B cell (primary cell): Measurements from ENCODE around the gene ANO2. TPM values are rescaled to one million over a fixed set of nuclear protein-coding genes. Genes with fewer than 3 reads are reported as not detected.

Source experiments
- ATAC-seq: fragments of 200-7000 bp; cut with Tn5 transposase; one replicate; pipeline ENCODE4 v1.10.0; 2021; ENCODE audit warnings: low read depth, mild to moderate bottlenecking, moderate number of reproducible peaks, moderate library complexity
- CTCF ChIA-PET: fragments of 350-600 bp; sonication (Branson Sonifier 250); formaldehyde crosslinking; loops from one replicate; lab custom pipeline; 2021; ENCODE audit warnings: antibody characterized with exemption, inconsistent platforms; lab: Charles Lee
- POLR2A ChIA-PET: fragments of 350-600 bp; sonication (Branson Sonifier 250); formaldehyde crosslinking; loops from one replicate; lab custom pipeline; 2021; ENCODE audit warnings: antibody characterized with exemption; lab: Charles Lee
- DNase-seq: peaks from one replicate; pipeline ENCODE4 v3.0.0; 2013
- H2AFZ ChIP-seq: 2 replicates; pipeline ENCODE4 v1.6.1; 2012; ENCODE audit warnings: mild to moderate bottlenecking, low read depth, low read length; ENCODE audit not compliant: insufficient read depth, poor library complexity, severe bottlenecking
- H3K27ac ChIP-seq, 2 donors: 1 replicate in 1 of 2; 2 replicates in 1 of 2; pipeline ENCODE4 v1.5.1; 2012 to 2013; ENCODE audit warnings: low read length in 2 of 2, mild to moderate bottlenecking in 2 of 2, moderate library complexity in 1 of 2
- H3K27me3 ChIP-seq, 4 experiments: fragments of 200-600 bp in 1 of 4; sonication (generic) in 1 of 4; replicated peaks in 1 of 4; 1 replicate in 2 of 4; 2 replicates in 2 of 4; pipeline versions ENCODE4 v1.6.1 to v1.7.0; 2013 to 2016; ENCODE audit warnings: low read length in 3 of 4, mild to moderate bottlenecking in 2 of 4, mixed read lengths in 1 of 4, moderate library complexity in 1 of 4; ENCODE audit not compliant: insufficient read depth in 4 of 4, control insufficient read depth in 3 of 4; ENCODE audit errors: control extremely low read depth in 1 of 4
- H3K36me3 ChIP-seq, 2 experiments: replicated peaks in 1 of 2; 1 replicate in 1 of 2; 2 replicates in 1 of 2; pipeline versions ENCODE4 v1.6.1 to v1.7.1; 2013; ENCODE audit warnings: low read length in 1 of 2; ENCODE audit not compliant: insufficient read depth in 2 of 2, control insufficient read depth in 1 of 2; ENCODE audit errors: control extremely low read depth in 1 of 2, extremely low read depth in 1 of 2
- H3K4me1 ChIP-seq, 2 donors: fragments of 200-600 bp in 1 of 2; sonication (generic) in 1 of 2; 1 replicate in 1 of 2; 2 replicates in 1 of 2; pipeline versions ENCODE4 v1.5.1 to v1.6.1; 2013 to 2017; ENCODE audit warnings: low read length in 2 of 2; ENCODE audit not compliant: control insufficient read depth in 2 of 2, insufficient read depth in 2 of 2
- H3K4me2 ChIP-seq: replicated peaks from 2 replicates; pipeline ENCODE3; 2012; ENCODE audit warnings: mild to moderate bottlenecking, low read depth, low read length; ENCODE audit not compliant: poor library complexity, severe bottlenecking
- H3K4me3 ChIP-seq, 5 experiments: fragments of 200-600 bp in 1 of 5; sonication (generic) in 1 of 5; 1 replicate in 3 of 5; 2 replicates in 2 of 5; pipeline versions ENCODE4 v1.5.1 to v1.7.0; 2011 to 2016; ENCODE audit warnings: low read length in 4 of 5, mild to moderate bottlenecking in 4 of 5, low read depth in 2 of 5, control low read depth in 1 of 5, moderate library complexity in 1 of 5; ENCODE audit not compliant: insufficient read depth in 1 of 5; ENCODE audit errors: control extremely low read depth in 1 of 5, extremely low read depth in 1 of 5
- H3K79me2 ChIP-seq: fragments of 200-600 bp; sonication (generic); one replicate; pipeline ENCODE4 v1.6.0; 2016; ENCODE audit warnings: low read length; ENCODE audit not compliant: control insufficient read depth, insufficient read depth
- H3K9ac ChIP-seq: fragments of 200-600 bp; sonication (generic); 2 replicates; pipeline ENCODE4 v1.6.1; 2017; ENCODE audit warnings: mild to moderate bottlenecking, low read length, moderate library complexity
- H3K9me3 ChIP-seq, 3 donors: one replicate each; pipeline versions ENCODE4 v1.6.1 to v1.7.1; 2013; ENCODE audit warnings: low read length in 2 of 3; ENCODE audit not compliant: control insufficient read depth in 2 of 3, insufficient read depth in 1 of 3; ENCODE audit errors: control extremely low read depth in 1 of 3
- H4K20me1 ChIP-seq: 2 replicates; pipeline ENCODE4 v1.6.0; 2012; ENCODE audit warnings: mild to moderate bottlenecking, low read length; ENCODE audit not compliant: insufficient read depth, control insufficient read depth, poor library complexity, severe bottlenecking
- H3K27ac Mint-ChIP-seq: one replicate; pipeline ENCODE4 v1.8.0; 2021; ENCODE audit warnings: mixed read lengths
- H3K27me3 Mint-ChIP-seq: one replicate; pipeline ENCODE4 v1.8.0; 2021; ENCODE audit warnings: mixed read lengths
- H3K4me1 Mint-ChIP-seq: one replicate; pipeline ENCODE4 v1.8.0; 2021; ENCODE audit warnings: mixed read lengths
- H3K4me3 Mint-ChIP-seq: one replicate; pipeline ENCODE4 v1.8.0; 2021; ENCODE audit warnings: mixed read lengths
- H3K9me3 Mint-ChIP-seq: one replicate; pipeline ENCODE4 v1.8.0; 2022; ENCODE audit warnings: mixed read lengths; ENCODE audit not compliant: insufficient read depth
- EZH2 ChIP-seq: IDR thresholded peaks from 2 replicates; pipeline ENCODE4 v1.6.1; 2012; ENCODE audit warnings: borderline replicate concordance, low read depth, mild to moderate bottlenecking, moderate library complexity, low read length; ENCODE audit not compliant: insufficient read depth, poor library complexity, severe bottlenecking
- WGBS: methylation state at CpG from one replicate; pipeline ENCODE4 v1.1.5; 2013; ENCODE audit warnings: missing lambda C conversion rate; ENCODE audit not compliant: insufficient coverage; 5-methylcytosine and 5-hydroxymethylcytosine counted together
- intact Hi-C: fragments of 100-400 bp; cut with micrococcal nuclease; formaldehyde crosslinking; loops from one replicate; pipeline ENCODE4 v1.10.0; 2022
- polyA plus RNA-seq: library from polyadenylated mRNA; depleted of rRNA; stranded (reverse); fragments of >200 nt; gene quantifications from 2 replicates; pipeline ENCODE4 v1.2.3, GENCODE V29; 2012
- total RNA-seq, 2 donors: library from RNA; stranded (reverse); fragments of 120-200 nt in 1 of 2; gene quantifications; 1 replicate in 1 of 2; 2 replicates in 1 of 2; pipeline versions ENCODE4 v1.2.3 to v1.2.4, GENCODE V29; 2013 to 2022
- TF ChIP-seq, protein P1 (sequence below): fragments of 200-600 bp; IDR thresholded peaks from one replicate; pipeline ENCODE4 v1.8.0; 2022; ENCODE audit warnings: antibody characterized with exemption, mild to moderate bottlenecking

The ANO2 gene
- total and polyA plus RNA-seq, 2 donors (not counting 1 experiment from before 2014, with no cell fraction given): not detected

DNA sequence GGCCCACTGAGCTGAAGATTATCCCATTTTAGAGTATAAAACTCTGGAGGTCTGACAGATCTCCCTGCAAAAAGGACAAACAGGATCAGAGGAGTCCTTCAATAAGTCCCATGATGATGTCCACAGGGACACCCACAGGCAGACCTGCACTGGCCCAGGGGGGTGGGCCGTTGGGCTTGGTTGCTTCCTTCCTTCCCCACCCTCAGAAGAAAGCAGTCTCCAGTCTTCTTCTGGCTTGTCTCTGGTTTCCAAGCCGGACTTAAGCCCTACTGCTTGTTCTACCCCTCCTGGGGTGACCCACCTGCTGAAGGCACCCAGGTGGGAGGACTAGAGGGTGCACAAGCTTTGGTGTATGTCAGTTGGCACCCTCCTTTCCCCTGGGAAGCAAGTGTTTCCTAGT lies 209.0 kb downstream of the ANO2 start:
- Histone ChIP-seq H2AFZ (no peak overlapping the region), H3K36me3 (no peaks in the 10 kb centered on the region), H3K79me2 (no peaks in the 10 kb centered on the region), H3K27me3 (no peaks in the 10 kb centered on the region), H3K4me3 (no peak overlapping the region), H3K9me3 (no peaks in the 10 kb centered on the region), H3K4me2 (no peak overlapping the region), H4K20me1 (no peaks in the 10 kb centered on the region), H3K4me1 (no peaks in the 10 kb centered on the region), H3K27ac (no peak overlapping the region), H3K9ac (no peak overlapping the region)
- no CpG with 5 or more reads among the region's 2 CpGs for WGBS
- intact Hi-C loops: no loop called here
- H3K27me3 Mint-ChIP-seq: peaks cover 3% of the 10 kb centered on the region
- H3K4me1 Mint-ChIP-seq: no peaks in the 10 kb centered on the region
- DNase-seq: no peak
- ChIA-PET CTCF (no interaction called here), POLR2A (no interaction called here)
- no peak overlapping the region for H3K27ac Mint-ChIP-seq
- no peak for ATAC-seq
- TF ChIP-seq, protein P1, sequence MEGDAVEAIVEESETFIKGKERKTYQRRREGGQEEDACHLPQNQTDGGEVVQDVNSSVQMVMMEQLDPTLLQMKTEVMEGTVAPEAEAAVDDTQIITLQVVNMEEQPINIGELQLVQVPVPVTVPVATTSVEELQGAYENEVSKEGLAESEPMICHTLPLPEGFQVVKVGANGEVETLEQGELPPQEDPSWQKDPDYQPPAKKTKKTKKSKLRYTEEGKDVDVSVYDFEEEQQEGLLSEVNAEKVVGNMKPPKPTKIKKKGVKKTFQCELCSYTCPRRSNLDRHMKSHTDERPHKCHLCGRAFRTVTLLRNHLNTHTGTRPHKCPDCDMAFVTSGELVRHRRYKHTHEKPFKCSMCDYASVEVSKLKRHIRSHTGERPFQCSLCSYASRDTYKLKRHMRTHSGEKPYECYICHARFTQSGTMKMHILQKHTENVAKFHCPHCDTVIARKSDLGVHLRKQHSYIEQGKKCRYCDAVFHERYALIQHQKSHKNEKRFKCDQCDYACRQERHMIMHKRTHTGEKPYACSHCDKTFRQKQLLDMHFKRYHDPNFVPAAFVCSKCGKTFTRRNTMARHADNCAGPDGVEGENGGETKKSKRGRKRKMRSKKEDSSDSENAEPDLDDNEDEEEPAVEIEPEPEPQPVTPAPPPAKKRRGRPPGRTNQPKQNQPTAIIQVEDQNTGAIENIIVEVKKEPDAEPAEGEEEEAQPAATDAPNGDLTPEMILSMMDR: no peak
- no peak for TF ChIP-seq EZH2
- H3K4me3 Mint-ChIP-seq: no peak overlapping the region
- H3K9me3 Mint-ChIP-seq: no peaks in the 10 kb centered on the region

DNA sequence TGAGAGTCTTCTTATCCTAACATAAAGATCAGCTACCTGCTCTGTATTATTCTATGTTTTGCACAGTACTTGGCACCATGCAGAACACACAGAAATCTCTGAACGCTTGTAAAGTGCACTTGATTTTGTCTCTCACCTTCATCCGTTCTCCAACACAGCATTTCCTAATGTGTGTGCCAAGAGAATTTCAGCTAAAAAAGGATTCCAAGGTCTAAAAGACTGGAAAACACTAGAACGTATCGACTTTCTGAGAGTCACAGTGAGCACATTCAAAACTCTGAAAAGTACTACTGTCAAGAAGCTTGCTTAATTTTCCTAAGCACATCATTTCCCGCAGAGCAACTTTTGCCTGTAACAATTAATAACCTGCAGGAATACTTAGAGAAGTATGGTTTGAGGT lies 211.1 kb downstream of the ANO2 start:
- H3K4me3 Mint-ChIP-seq: no peak overlapping the region
- H3K4me2 ChIP-seq: no peak overlapping the region
- DNase-seq (no peak), ATAC-seq (no peak)
- WGBS: 100% methylated on average over 2 of the region's 5 CpGs
- ChIA-PET POLR2A (no interaction called here), CTCF (no interaction called here)
- intact Hi-C loops: no loop called here
- no peaks in the 10 kb centered on the region for H3K4me1 ChIP-seq
- H4K20me1 ChIP-seq: no peaks in the 10 kb centered on the region
- H3K27ac Mint-ChIP-seq: no peak overlapping the region
- H3K4me3 ChIP-seq: no peak overlapping the region
- no peaks in the 10 kb centered on the region for H3K36me3 ChIP-seq
- TF ChIP-seq, protein P1: no peak
- no peaks in the 10 kb centered on the region for H3K9me3 ChIP-seq
- H3K9ac ChIP-seq: no peak overlapping the region
- H3K27me3 ChIP-seq: no peaks in the 10 kb centered on the region
- H3K4me1 Mint-ChIP-seq: no peaks in the 10 kb centered on the region
- no peaks in the 10 kb centered on the region for H3K27me3 Mint-ChIP-seq
- no peak overlapping the region for H3K27ac ChIP-seq
- no peak overlapping the region for H2AFZ ChIP-seq
- H3K79me2 ChIP-seq: no peaks in the 10 kb centered on the region
- H3K9me3 Mint-ChIP-seq: no peaks in the 10 kb centered on the region
